ENCODE results near the gene KIF3A. TPM values are rescaled to one million over a fixed set of nuclear protein-coding genes. Genes with fewer than 3 reads are reported as not detected.

KIF3A gene
- total RNA-seq, 4 donors from 2014 or later = 4.9 to 7.7 (median 6.3) TPM

GRCh38 chr5:132659598-132660493 lies 77.5 kb downstream of the KIF3A start:
- H3K4me3 ChIP-seq (ENCODE audit: low read depth, poor library complexity, severe bottlenecking) = no peak overlapping the region
- WGBS, 2 donors = 93 to 94% methylated on average over 20 to 23 of the region's 23 CpGs
- no peak for DNase-seq (ENCODE audit: low spot score in 2 of 2)
- no peak for TF ChIP-seq CTCF (IDR thresholded peaks at IDR 0.05)
- TF ChIP-seq POLR2A (IDR thresholded peaks at IDR 0.05) = no peak
- intact Hi-C loops (cut with DNase I; ENCODE audit: low total_unique reads) = no loop called here

GRCh38 chr5:132658381-132659302 lies 78.7 kb downstream of the KIF3A start:
- no peak for DNase-seq (ENCODE audit: low spot score in 2 of 2)
- no peak overlapping the region for H3K4me3 ChIP-seq (ENCODE audit: low read depth, poor library complexity, severe bottlenecking)
- WGBS, 2 donors = 89 to 93% methylated on average over 8 of the region's 9 CpGs

GRCh38 chr5:132657676-132658380 lies 79.5 kb downstream of the KIF3A start, which contains the start of gene IL13:
Gene IL13 (plus strand): TSS chr5:132658173. CDS start chr5:132658187, 14 bp downstream.
- 96 to 97% methylated on average over 12 of the region's 12 CpGs for WGBS, 2 donors
- TF ChIP-seq POLR2A (IDR thresholded peaks at IDR 0.05) (no peak), CTCF (IDR thresholded peaks at IDR 0.05) (no peak)
- intact Hi-C loops (cut with DNase I; ENCODE audit: low total_unique reads) = no loop called here
- DNase-seq (ENCODE audit: low spot score in 2 of 2) = no peak
- no peak within 1 kb of the TSS for H3K4me3 ChIP-seq (ENCODE audit: low read depth, poor library complexity, severe bottlenecking)

More at GRCh38 chr5:132658381-132659302, 78.7 kb downstream of the KIF3A start:
- no peak for TF ChIP-seq CTCF (IDR thresholded peaks at IDR 0.05)
- no peak for TF ChIP-seq POLR2A (IDR thresholded peaks at IDR 0.05)
- intact Hi-C loops (cut with DNase I; ENCODE audit: low total_unique reads) = no loop called here

- intact Hi-C loops (cut with DNase I; ENCODE audit: low total_unique reads) = no loop called here
- no peak for TF ChIP-seq POLR2A (IDR thresholded peaks at IDR 0.05)
- TF ChIP-seq CTCF (IDR thresholded peaks at IDR 0.05) = no peak
- H3K4me3 ChIP-seq (ENCODE audit: low read depth, poor library complexity, severe bottlenecking) = no peak overlapping the region
- DNase-seq (ENCODE audit: low spot score in 2 of 2) = no peak
- 68 to 73% methylated on average over 12 of the region's 12 CpGs for WGBS, 2 donors
These were observed 80.5 kb downstream of the KIF3A start for GRCh38 chr5:132656774-132657355.
